ENCODE results near the gene CHAC1.

- no peak for TF ChIP-seq CTCF (conservative IDR thresholded peaks at IDR 0.05; ENCODE audit: low read length)
- TF ChIP-seq EZH2phosphoT487 (IDR thresholded peaks at IDR 0.05; ENCODE audit: borderline replicate concordance, low read depth, low read length): no peak
Observed at GRCh38 chr15:40978141-40978540, 24.9 kb downstream of the CHAC1 start.

Measured in OCI-LY7 (cell line).